NCI-H1105 (cell line): ENCODE data around the gene GPR180.
A peak's percentile ranks its signal among the peaks of the same experiment; 100 is the strongest.

Experiments
- DNase-seq: peaks from one replicate; lab custom pipeline; 2025; lab: John Stamatoyannopoulos, UW

GPR180 gene

GRCh38 chr13:94601446-94602431 lies at the start of gene GPR180:
Gene GPR180 (plus strand): TSS chr13:94601857. CDS start chr13:94601928, 71 bp downstream.
- peak; percentile 88 for DNase-seq

- no peak for DNase-seq
Observed at GRCh38 chr13:94552095-94552494, 49.6 kb upstream of the GPR180 start.

- no peak for DNase-seq
Observed at GRCh38 chr13:94553766-94554165, 47.9 kb upstream of the GPR180 start.

GRCh38 chr13:94556041-94556440 lies 45.6 kb upstream of the GPR180 start:
- DNase-seq = no peak

GRCh38 chr13:94556621-94557020 lies 45.0 kb upstream of the GPR180 start:
- DNase-seq = no peak

GRCh38 chr13:94557684-94558235 lies 43.9 kb upstream of the GPR180 start:
- no peak for DNase-seq

GRCh38 chr13:94558716-94559115 lies 42.9 kb upstream of the GPR180 start:
- DNase-seq = no peak

- no peak for DNase-seq
Observed at GRCh38 chr13:94559222-94559795, 42.3 kb upstream of the GPR180 start.

GRCh38 chr13:94560116-94560515 lies 41.5 kb upstream of the GPR180 start:
- DNase-seq = no peak

- DNase-seq = no peak
Observed at GRCh38 chr13:94561126-94561525, 40.5 kb upstream of the GPR180 start.

GRCh38 chr13:94567581-94567980 lies 34.1 kb upstream of the GPR180 start:
- no peak for DNase-seq

GRCh38 chr13:94568443-94568842 lies 33.2 kb upstream of the GPR180 start:
- no peak for DNase-seq

GRCh38 chr13:94569615-94570014 lies 32.0 kb upstream of the GPR180 start:
- DNase-seq = no peak

- DNase-seq = no peak
Observed at GRCh38 chr13:94579063-94579462, 22.6 kb upstream of the GPR180 start.

GRCh38 chr13:94583926-94584325 lies 17.7 kb upstream of the GPR180 start:
- DNase-seq = no peak

GRCh38 chr13:94585543-94586101 lies 16.0 kb upstream of the GPR180 start:
- DNase-seq = no peak

- DNase-seq = no peak
Observed at GRCh38 chr13:94586371-94586770, 15.3 kb upstream of the GPR180 start.

- DNase-seq = no peak
Observed at GRCh38 chr13:94588541-94588940, 13.1 kb upstream of the GPR180 start.

- no peak for DNase-seq
Observed at GRCh38 chr13:94590744-94591143, 10.9 kb upstream of the GPR180 start.

GRCh38 chr13:94595001-94595949 lies 6.4 kb upstream of the GPR180 start:
- DNase-seq = no peak

- peak; percentile 71 for DNase-seq
Observed at GRCh38 chr13:94595950-94596574, 5.6 kb upstream of the GPR180 start, which contains the start of gene TGDS. Gene TGDS (minus strand): TSS chr13:94596152. CDS start chr13:94596136, 16 bp downstream.
